Activated T-helper 1 cell treated with anti-CD3 and anti-CD28 coated beads, Interleukin-2, amount 50 U/mL, for 16 hours (primary cell): ENCODE data around the gene RNF2.
"Not testable (repeated sequence)": the region's sequence is repeated elsewhere in the genome, so short reads cannot be mapped to it uniquely, and the experiment has no call there.

ENCODE experiments used
- DNase-seq, 2 donors: peaks; one replicate each; pipeline ENCODE4 v3.0.0-alpha.2; 2020; ENCODE audit warnings: low read depth in 1 of 2, low spot score in 1 of 2

RNF2 gene

GRCh38 chr1:185049670-185050069 is 4.3 kb downstream of the RNF2 start:
- no peak for DNase-seq

GRCh38 chr1:185050823-185051451 is 5.6 kb downstream of the RNF2 start:
- DNase-seq: no peak

- no peak for DNase-seq
Measured at GRCh38 chr1:185053204-185053603, 7.8 kb downstream of the RNF2 start.

DNA sequence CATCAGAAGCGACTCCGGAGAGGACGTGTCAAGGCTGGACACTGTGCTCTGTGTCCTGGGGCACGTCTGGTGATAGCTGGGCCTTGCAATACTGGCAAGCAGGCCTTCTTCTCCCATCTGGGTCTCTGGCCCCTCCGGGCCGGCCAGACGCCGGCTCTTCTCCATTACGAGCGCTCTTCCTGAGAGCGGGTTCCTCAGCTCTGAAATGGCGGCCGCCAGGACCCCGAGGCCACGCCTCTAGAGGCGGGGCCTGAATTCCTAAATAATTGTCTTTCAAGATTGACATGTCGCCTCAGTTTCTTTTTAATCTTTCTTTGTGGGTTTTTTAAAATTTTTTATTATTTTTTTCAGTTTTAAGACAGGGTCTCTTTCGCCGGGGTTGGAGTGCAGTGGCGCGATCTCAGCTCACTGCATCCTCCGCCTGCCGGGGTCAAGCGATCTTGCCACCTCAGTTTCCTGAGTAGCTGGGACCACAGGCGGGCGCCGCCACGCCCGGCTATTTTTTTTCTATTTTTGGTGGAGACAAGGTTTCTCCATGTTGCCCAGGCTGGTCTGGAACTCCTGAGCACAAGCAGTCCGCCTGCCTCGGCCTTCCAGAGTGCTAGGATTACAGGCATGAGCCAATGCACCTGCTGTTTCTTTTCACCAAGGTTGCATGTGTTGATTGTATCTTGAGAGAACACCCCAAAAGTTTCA is 9.2 kb downstream of the RNF2 start:
- no peak for DNase-seq

DNA sequence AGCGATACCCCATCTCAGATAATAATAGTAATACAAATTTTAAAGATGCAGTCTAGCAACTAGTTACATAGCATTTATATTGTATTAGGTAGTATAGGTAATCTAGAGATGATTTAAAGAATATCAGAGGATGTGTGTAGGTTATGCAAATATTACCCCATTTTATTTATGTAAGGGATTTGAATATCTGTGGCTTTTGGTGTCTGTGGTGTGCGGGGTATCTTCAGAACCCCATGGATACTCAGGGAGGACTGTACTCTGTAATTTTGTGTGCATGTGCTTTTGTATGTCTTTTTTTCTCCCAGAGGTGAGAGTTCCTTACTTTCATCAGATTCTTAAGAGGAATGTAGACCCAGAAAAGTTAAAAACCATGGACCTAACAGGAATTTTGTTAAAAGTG is 12.8 kb downstream of the RNF2 start:
- no peak for DNase-seq

DNA sequence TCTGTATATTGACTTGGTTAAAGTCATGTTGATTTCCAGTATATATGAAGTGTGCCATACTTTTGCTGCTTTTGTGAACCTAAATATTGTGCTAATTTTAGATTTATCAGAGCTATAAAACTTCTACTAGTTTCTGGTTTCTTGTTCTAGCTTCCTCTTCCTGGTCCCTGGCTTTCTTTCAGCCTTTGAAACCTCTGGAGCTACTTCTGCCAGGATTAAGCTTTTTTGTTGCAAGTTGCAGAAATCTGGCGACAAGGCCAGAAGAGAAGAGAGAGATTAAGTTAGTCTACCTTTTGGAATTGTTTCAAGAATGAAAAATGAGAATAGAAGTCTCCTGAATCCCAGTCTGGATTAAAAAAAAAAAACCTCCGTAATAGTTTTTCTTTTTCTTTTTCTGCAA is 13.5 kb downstream of the RNF2 start:
- DNase-seq: no peak

DNA sequence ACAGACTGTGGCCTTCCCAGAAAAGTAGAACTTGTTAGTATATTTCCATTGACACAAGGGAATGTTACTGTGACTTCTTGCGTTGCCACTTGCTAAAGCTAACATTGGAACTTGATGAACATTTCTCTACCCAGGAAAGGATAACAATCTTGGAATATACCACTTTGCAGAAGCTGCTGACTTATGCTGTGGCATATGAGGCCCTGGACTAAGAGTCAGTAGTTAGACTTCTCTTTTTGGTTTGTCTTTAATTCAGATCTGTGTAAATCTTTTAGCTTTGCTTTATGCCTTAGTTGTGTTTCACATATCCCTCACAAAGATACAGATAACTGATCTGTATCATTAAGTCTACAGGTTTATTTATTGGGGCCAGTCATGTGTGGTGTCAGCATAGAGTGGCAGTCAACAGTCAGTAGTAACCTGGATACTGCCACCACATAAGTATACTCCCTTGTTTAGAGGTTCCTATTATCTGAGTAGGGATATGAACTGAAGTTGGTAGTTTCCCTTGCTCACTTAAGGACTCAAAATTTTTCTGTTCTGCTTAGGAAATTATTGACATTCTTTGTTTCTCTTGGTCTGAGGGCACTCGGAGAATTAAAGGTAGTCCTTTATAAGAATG is 14.7 kb downstream of the RNF2 start:
- DNase-seq: no peak

DNA sequence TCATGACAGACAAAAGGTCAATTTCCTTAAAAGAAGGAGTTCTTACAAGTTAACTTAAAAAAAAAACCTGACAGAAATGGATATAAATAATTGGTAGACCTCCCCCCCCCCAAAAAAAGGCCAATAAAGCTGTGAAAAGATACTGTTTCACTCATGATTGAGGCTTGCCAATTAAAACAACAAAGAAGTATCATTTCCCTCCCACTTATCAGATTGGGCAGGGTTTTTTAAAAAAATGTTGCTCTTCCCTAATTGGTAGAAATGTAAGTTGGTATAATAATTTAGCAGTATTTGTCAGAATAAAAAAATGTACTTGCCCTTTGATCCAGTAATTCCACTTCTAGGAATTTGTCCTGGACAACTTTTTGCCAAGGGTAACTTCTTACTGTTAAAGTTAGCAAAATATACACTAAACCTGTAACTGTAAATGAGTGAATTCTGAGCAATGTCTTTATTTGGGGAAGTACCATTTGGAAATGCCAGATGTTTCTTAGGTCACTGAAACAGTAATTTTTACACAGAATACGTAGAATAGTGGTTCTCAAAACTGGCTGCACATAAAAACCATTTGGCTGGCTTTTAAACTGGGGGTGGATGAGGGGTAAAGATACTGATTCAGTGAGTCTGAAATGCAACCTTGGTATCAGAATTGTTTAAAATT is 17.5 kb downstream of the RNF2 start:
- DNase-seq: no peak

DNA sequence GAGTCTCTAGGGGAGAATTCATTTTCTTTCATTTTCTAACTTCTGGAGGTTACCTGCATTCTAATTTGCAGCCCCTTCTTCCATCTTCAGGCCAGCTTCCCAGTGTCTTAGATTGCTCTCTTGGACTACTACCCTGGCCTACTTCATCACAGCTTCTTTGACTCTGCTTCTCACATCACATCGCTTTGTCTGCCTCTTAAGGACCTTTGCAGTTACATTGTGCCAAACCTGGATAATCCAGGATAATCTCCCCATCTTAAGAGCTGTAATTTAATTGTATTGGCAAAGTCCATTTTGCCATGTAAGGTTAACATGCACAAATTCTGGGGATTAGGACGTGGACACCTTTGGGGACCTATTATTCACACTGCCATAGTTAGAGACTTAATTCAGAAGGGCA is 18.4 kb downstream of the RNF2 start:
- no peak for DNase-seq

DNA sequence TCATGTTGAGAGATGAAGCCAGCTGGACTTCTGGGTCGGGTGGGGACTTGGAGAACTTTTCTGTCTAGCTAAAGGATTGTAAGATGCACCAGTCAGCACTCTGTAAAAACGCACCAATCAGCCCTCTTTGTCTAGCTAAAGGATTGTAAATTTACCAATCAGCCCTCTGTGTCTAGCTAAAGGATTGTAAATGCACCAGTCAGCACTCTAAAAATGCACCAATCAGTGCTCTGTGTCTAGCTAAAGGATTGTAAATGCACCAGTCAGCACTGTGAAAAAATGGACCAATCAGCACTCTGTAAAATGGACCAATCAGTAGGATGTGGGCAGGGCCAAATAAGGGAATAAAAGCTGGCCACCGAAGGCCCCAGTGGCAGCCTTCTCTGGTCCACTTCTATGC is 19.6 kb downstream of the RNF2 start:
- DNase-seq: not testable (repeated sequence)

DNA sequence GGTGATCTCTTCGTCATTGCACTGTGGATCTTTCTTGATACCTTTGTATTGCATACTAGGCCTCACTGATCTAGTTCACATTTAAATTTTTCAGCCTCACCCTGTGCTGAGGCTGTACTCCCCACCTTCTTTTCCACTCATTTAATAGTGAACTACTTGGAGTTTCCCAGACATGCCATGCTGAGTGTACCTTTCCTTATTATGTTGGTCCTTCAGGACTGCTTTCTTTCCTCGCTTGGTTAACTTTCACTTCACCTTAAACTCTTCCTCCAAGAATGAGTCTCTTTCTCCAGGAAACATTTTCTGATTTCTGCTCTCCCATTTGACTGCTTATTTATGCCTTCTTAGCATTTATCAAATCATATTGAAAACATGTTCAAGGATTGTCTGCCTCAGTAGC is 20.8 kb downstream of the RNF2 start:
- no peak for DNase-seq

- DNase-seq: no peak
Measured at GRCh38 chr1:185068341-185068740, 23.0 kb downstream of the RNF2 start.

GRCh38 chr1:185069202-185069772 is 23.9 kb downstream of the RNF2 start:
- no peak for DNase-seq

DNA sequence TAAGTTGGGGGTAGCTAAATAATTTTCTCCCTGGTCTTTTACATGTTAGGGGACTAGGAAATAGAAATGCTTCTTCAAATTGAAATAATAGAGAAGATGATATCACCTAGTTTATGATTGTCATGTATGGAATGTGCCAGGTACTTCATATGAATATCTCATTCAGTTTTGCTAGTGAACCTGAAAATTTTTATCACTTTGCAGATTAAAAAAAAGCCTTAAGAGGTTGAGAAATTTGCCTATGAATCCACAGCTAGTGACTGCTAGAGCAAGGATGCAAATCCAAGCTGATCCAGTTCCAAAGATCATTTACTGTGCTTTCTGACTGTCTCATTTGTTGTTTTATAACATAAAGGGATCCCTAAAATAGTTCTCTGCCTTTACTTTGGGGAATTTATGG is 24.7 kb downstream of the RNF2 start:
- no peak for DNase-seq

DNA sequence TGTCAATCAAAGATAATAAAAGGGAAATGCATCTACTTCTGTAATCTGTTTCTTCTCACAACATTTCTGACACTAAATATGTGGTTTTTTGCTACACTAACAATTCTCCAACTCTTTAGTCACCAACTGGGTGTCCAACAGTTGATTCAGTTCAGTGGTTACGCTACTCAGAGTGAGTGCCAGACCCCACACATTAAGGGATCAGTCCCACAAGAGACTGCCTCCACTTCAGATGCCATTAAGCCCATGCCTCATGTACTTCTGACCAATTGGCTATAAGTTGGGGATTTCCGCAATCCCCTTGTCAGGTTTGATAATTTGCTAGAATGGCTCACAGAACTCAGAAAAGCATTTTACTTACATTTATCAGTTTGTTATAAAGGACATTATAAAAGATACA is 28.4 kb downstream of the RNF2 start:
- DNase-seq: no peak

DNA sequence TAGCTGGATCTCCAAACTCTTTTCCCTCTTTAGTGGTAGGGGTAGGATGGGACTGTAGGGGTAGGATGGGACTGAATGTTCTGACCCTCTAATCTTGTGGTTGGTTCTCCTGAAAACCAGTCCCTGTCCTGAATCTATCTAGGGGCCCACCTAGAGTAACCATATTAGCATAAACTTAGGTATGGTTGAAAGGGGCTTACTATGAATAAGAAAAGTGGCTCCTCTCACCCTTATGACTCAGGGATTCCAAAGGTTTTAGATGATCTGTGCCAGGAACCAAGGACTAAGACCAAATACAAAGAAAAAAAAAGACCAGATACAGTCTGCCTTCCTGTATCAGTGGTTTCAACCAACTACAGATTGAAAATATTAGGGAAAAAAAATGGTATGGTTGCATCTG is 28.9 kb downstream of the RNF2 start:
- DNase-seq: no peak

DNA sequence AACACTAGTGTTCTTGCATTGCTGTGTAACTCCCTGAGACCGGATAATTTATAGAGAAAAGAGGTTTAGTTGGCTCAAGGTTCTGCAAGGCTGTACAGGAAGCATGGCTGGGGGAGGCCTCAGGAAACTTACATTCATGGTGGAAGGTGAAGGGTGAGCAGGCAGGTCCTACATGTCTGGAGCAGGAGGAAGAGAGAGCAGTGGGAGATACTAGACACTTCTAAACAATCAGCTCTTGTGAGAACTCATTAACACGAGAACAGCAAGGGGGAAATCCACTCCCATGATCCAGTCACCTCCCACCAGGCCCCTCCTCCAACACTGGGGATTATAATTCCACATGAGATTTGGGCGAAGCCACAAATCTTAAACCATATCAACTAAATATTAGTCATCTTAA is 30.1 kb downstream of the RNF2 start:
- DNase-seq: no peak

DNA sequence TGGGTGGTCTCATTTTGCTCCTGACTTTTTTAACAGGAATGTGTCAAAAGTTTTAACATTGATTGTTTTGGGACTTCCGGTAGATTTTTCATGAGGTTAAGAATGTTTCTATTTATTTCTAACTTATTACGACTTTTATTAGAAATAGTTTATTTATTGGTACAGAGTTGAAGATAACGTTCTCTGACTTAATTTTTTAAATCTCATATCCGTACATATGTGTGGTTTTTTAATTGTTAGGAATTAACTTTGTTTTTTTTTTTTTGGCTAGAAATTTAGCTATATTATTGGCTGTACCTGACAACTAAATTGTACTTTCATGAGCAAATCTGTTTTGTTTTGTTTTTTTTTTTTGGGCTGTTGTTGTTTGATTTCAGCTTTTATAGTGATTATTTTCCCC is 32.0 kb downstream of the RNF2 start:
- DNase-seq: no peak

DNA sequence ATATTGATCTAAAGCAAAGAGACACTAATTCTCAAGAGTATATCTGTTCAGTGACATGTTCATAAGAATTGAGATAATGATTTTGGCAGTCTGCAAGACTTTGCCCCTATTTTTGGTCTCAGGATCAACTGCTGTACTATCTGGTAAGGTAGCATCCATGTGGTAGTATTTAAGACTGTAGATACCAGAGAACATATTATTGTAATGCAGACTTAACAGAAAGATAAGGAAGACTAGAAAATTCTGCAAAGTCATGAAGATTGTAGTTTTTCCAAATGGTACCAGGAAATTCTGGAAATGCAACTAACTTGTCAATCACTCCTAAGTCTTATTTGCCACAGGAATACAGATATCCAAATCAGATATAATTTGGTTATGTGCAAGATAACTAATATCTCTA is 35.1 kb downstream of the RNF2 start:
- DNase-seq: no peak

DNA sequence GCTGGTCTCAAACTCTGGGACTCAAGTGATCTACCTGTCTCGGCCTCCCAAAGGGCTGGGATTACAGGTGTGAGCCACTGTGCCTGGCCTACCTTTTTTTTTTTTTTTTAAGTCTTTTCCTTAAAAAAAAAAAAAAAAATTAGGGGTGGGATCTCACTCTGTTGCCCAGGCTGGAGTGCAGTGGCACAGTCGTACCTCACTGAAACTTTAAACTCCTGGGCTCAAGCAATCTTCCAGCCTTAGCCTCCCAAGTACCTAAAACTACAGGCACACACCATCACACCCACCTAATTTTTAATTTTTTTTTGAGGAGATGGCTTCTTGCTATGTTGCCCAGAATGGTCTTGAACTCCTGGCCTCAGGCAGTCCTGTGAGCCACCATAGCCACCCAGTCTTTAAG is 38.5 kb downstream of the RNF2 start:
- no peak for DNase-seq

DNA sequence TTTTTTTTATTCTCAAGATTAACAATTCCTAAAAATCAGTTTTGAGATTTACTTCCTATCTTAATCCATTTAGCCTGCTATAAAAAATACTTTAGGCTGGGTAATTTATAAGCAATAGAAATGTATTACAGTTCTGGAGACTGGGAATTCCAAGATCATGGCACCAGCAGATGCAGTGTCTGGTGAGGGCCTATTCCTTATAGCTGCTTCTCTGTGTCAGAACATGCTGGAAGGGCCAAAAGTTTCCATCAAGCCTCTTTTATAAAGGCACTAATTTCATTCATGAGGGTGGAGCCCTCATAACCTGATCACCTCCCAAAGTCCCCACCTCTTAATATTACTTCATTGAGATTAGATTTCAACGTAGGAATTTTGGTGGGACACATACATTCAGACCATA is 41.7 kb downstream of the RNF2 start:
- no peak for DNase-seq

- no peak for DNase-seq
Measured at GRCh38 chr1:185087746-185088145, 42.4 kb downstream of the RNF2 start.
